GM12878 (cell line): ENCODE data around the gene NMBR. TPM values are rescaled to one million over a fixed set of nuclear protein-coding genes. Genes with fewer than 3 reads are reported as not detected.

Source experiments
- ATAC-seq: fragments of 200-7000 bp; cut with Tn5 transposase; 3 replicates; pipeline ENCODE4 v1.9.1; 2020; ENCODE audit warnings: mild to moderate bottlenecking, moderate library complexity
- BruUV-seq: library from RNA; stranded (reverse); fragments of 400-500 nt; replicated peaks from 2 replicates; lab custom pipeline; 2021; lab: Mats Ljungman, UMichigan
- CTCF ChIA-PET: fragments of 300-600 bp; sonication (Branson Sonifier 250); formaldehyde crosslinking; extraction: SDS; loops from one replicate; lab custom pipeline; 2021; ENCODE audit warnings: inconsistent platforms; lab: Yijun Ruan, JAX
- POLR2A ChIA-PET: fragments of 350-600 bp; formaldehyde crosslinking; extraction: SDS; loops from one replicate; lab custom pipeline; 2021; ENCODE audit warnings: inconsistent platforms; lab: Charles Lee
- RAD21 ChIA-PET: fragments of 300-600 bp; sonication (Branson Sonifier 250); formaldehyde crosslinking; loops from one replicate; lab custom pipeline; 2023; ENCODE audit warnings: antibody characterized with exemption; ENCODE audit not compliant: unreplicated experiment; lab: Charles Lee
- SMC1A ChIA-PET: fragments of 300-600 bp; sonication (Branson Sonifier 250); formaldehyde crosslinking; loops from one replicate; lab custom pipeline; 2023; ENCODE audit not compliant: unreplicated experiment, uncharacterized antibody; lab: Charles Lee
- DNase-seq: peaks from one replicate; pipeline ENCODE4 v3.0.0-alpha.2; 2011; ENCODE audit warnings: low read depth, low spot score
- FAIRE-seq: peaks from 3 replicates; lab custom pipeline; 2011; peaks lifted over from hg19 to GRCh38; lab: Jason Lieb, UNC
- H2AFZ ChIP-seq: 2 replicates; pipeline ENCODE4 v1.6.0; 2011; ENCODE audit warnings: low read depth, low read length, control low read depth; ENCODE audit not compliant: control insufficient read depth
- H3K27ac ChIP-seq: 2 replicates; pipeline ENCODE4 v1.5.1; 2011; ENCODE audit warnings: control low read depth; ENCODE audit not compliant: control insufficient read depth, insufficient read depth
- H3K27me3 ChIP-seq, 2 experiments: replicated peaks in 1 of 2; 2 replicates each; pipeline versions ENCODE4 v1.6.0 to v1.6.1; 2011; ENCODE audit warnings: low read length in 1 of 2; ENCODE audit not compliant: control insufficient read depth in 2 of 2, insufficient read depth in 2 of 2
- H3K36me3 ChIP-seq, 2 experiments: 2 replicates each; pipeline ENCODE4 v1.5.1; 2011; ENCODE audit warnings: low read length in 1 of 2; ENCODE audit not compliant: control insufficient read depth in 2 of 2, insufficient read depth in 2 of 2
- H3K4me1 ChIP-seq: 2 replicates; pipeline ENCODE4 v1.6.1; 2011; ENCODE audit warnings: mild to moderate bottlenecking, low read length, moderate library complexity, mixed read lengths; ENCODE audit not compliant: control insufficient read depth, insufficient read depth
- H3K4me2 ChIP-seq: 2 replicates; pipeline ENCODE4 v1.6.0; 2011; ENCODE audit warnings: control low read depth; ENCODE audit not compliant: control insufficient read depth, insufficient read depth
- H3K4me3 ChIP-seq: fragments of 200-600 bp; sonication (generic); 2 replicates; pipeline ENCODE4 v1.5.1; 2016
- H3K79me2 ChIP-seq: 2 replicates; pipeline ENCODE4 v1.6.0; 2011; ENCODE audit warnings: low read length; ENCODE audit not compliant: control insufficient read depth, insufficient read depth
- H3K9ac ChIP-seq: 2 replicates; pipeline ENCODE4 v1.8.0; 2011; ENCODE audit warnings: low read length, control low read depth, mixed read lengths; ENCODE audit not compliant: control insufficient read depth, insufficient read depth
- H3K9me3 ChIP-seq: replicated peaks from 3 replicates; pipeline ENCODE4 v1.5.1; 2011; ENCODE audit warnings: mild to moderate bottlenecking, low read length; ENCODE audit not compliant: control insufficient read depth, insufficient read depth
- H4K20me1 ChIP-seq: 2 replicates; pipeline ENCODE4 v1.6.0; 2011; ENCODE audit not compliant: control insufficient read depth, insufficient read depth
- BHLHE40 ChIP-seq, 2 experiments: fragments of 450-650 bp in 1 of 2; IDR thresholded peaks; 2 replicates each; pipeline ENCODE4 v1.6.1; 2011 to 2017; ENCODE audit warnings: low read depth in 2 of 2, borderline replicate concordance in 1 of 2, improper control_type of control experiment in 1 of 2, low read length in 1 of 2, mild to moderate bottlenecking in 1 of 2
- BMI1 ChIP-seq: fragments of 450-650 bp; IDR thresholded peaks from 2 replicates; pipeline ENCODE4 v1.6.1; 2016; ENCODE audit warnings: mild to moderate bottlenecking, moderate library complexity, borderline replicate concordance
- CHD4 ChIP-seq: fragments of 200-600 bp; sonication (generic); IDR thresholded peaks from 2 replicates; pipeline ENCODE4 v1.6.1; 2016; ENCODE audit warnings: mild to moderate bottlenecking
- FOXM1 ChIP-seq: IDR thresholded peaks from 2 replicates; pipeline ENCODE4 v1.6.1; 2012; ENCODE audit warnings: low read depth, mild to moderate bottlenecking, inconsistent platforms, low read length, moderate library complexity
- KLF5 ChIP-seq: fragments of 450-650 bp; IDR thresholded peaks from 2 replicates; pipeline ENCODE4 v1.6.1; 2014; ENCODE audit warnings: mild to moderate bottlenecking; ENCODE audit not compliant: partially characterized antibody
- LARP7 ChIP-seq: fragments of 450-650 bp; IDR thresholded peaks from 2 replicates; pipeline ENCODE4 v1.6.1; 2017; ENCODE audit warnings: mild to moderate bottlenecking
- SMAD5 ChIP-seq: IDR thresholded peaks from 2 replicates; pipeline ENCODE4 v1.6.1; 2016; ENCODE audit warnings: antibody characterized with exemption, low read depth
- SREBF2 ChIP-seq: IDR thresholded peaks from 2 replicates; pipeline ENCODE4 v1.6.1; 2012; ENCODE audit warnings: mild to moderate bottlenecking, low read length
- TCF12 ChIP-seq: IDR thresholded peaks from 2 replicates; pipeline ENCODE4 v1.6.1; 2011; ENCODE audit warnings: low read depth, mild to moderate bottlenecking, low read length
- TCF3 ChIP-seq: IDR thresholded peaks from 2 replicates; pipeline ENCODE4 v1.6.1; 2012; ENCODE audit warnings: low read depth, mild to moderate bottlenecking, low read length, borderline replicate concordance; ENCODE audit not compliant: insufficient read depth
- WGBS: methylation state at CpG from one replicate; pipeline ENCODE4 v1.1.6; 2016; ENCODE audit warnings: low lambda C conversion rate; ENCODE audit not compliant: insufficient replicate concordance, insufficient coverage; ENCODE audit errors: missing lambda C conversion rate; 5-methylcytosine and 5-hydroxymethylcytosine counted together
- in situ Hi-C: fragments of 300-500 bp; cut with MboI; formaldehyde crosslinking; loops from 9 replicates; pipeline ENCODE4 v1.14.3; 2018; ENCODE audit warnings: mixed read lengths
- intact Hi-C: fragments of 100-400 bp; cut with micrococcal nuclease; formaldehyde crosslinking; loops from one replicate; pipeline ENCODE4 v1.14.2; 2022; ENCODE audit not compliant: unreplicated experiment
- polyA plus RNA-seq, 11 experiments: library from polyadenylated mRNA; depleted of rRNA in 4 of 11; unstranded in 6 of 11; stranded (reverse) in 5 of 11; fragments of >200 nt; fragmentation: Nextera tagmentation in 4 of 11; fragmentation: Illumina TruSeq in 1 of 11; extraction: Ambion mirVana in 4 of 11; extraction: Trizol in 1 of 11; gene quantifications; 1 replicate in 1 of 11; 2 replicates in 10 of 11; pipeline versions ENCODE4 v1.2.1 to v1.2.3, GENCODE V29; 2011 to 2016; ENCODE audit warnings: inconsistent platforms in 2 of 11, missing spikeins in 2 of 11, low read depth in 1 of 11
- total RNA-seq, 4 experiments: library from RNA; depleted of rRNA in 3 of 4; stranded (reverse); fragments of >200 nt in 3 of 4; fragmentation: Illumina TruSeq in 1 of 4; extraction: Trizol in 1 of 4; gene quantifications; 2 replicates each; pipeline versions ENCODE4 v1.2.1 to v1.2.3, GENCODE V29; 2013 to 2021
- TF ChIP-seq, protein P1 (sequence below): IDR thresholded peaks from 2 replicates; pipeline ENCODE4 v1.6.1; 2012; ENCODE audit warnings: improper control_type of control experiment, low read depth, low read length; ENCODE audit not compliant: insufficient replicate concordance

The NMBR gene
- total and polyA plus RNA-seq, 10 of the 15 experiments (the other 5 are each of a cell fraction or from before 2014, with no cell fraction given) = not detected

DNA sequence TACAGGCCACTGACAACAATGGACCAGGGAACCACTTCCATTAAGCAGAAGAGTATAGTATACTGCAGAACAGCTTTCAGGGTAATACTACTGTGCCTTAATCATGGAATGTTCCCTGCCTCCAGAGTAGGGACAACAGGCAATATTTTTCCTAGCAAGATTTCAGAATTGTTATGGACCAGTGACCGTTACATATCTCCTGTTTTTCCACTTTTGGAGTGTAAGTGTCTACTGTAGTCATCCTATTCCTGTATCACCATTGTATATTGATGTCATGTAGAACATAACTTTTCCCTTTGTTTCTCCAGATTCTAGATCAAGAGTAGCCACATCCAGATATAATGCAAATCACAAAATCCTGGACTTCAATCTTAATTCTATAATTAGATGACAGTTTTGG lies 16.1 kb downstream of the NMBR start:
- H3K9me3 ChIP-seq = no peaks in the 10 kb centered on the region
- WGBS = 4% methylated on average over 1 of the region's 1 CpG

More for the DNA sequence above, 16.1 kb downstream of the NMBR start:
- CTCF ChIA-PET = no interaction called here
- no peaks in the 10 kb centered on the region for H3K4me1 ChIP-seq
- H2AFZ ChIP-seq = no peak overlapping the region
- POLR2A ChIA-PET = no interaction called here
- DNase-seq (no peak), FAIRE-seq (no peak), ATAC-seq (no peak)
- RAD21 ChIA-PET = no interaction called here
- H3K27ac ChIP-seq = no peak overlapping the region
- H3K4me3 ChIP-seq = no peak overlapping the region
- no peaks in the 10 kb centered on the region for H3K27me3 ChIP-seq
- H3K4me2 ChIP-seq = no peak overlapping the region
- H3K9ac ChIP-seq = no peak overlapping the region
- no peaks in the 10 kb centered on the region for H3K79me2 ChIP-seq
- SMC1A ChIA-PET = no interaction called here
- no TSS peak for BruUV-seq
- in situ Hi-C loops (no loop called here), intact Hi-C loops (no loop called here)
- H4K20me1 ChIP-seq = no peaks in the 10 kb centered on the region
- TF ChIP-seq SREBF2 (no peak), FOXM1 (no peak), TCF3 (no peak), BHLHE40 (IDR thresholded peaks at IDR 0.05; ENCODE audit: borderline replicate concordance in 1 of 2, low read depth in 2 of 2, low read length in 1 of 2) (no peak), CHD4 (no peak), LARP7 (no peak), SMAD5 (no peak), TCF12 (no peak), KLF5 (no peak), BMI1 (no peak)
- TF ChIP-seq, protein P1, sequence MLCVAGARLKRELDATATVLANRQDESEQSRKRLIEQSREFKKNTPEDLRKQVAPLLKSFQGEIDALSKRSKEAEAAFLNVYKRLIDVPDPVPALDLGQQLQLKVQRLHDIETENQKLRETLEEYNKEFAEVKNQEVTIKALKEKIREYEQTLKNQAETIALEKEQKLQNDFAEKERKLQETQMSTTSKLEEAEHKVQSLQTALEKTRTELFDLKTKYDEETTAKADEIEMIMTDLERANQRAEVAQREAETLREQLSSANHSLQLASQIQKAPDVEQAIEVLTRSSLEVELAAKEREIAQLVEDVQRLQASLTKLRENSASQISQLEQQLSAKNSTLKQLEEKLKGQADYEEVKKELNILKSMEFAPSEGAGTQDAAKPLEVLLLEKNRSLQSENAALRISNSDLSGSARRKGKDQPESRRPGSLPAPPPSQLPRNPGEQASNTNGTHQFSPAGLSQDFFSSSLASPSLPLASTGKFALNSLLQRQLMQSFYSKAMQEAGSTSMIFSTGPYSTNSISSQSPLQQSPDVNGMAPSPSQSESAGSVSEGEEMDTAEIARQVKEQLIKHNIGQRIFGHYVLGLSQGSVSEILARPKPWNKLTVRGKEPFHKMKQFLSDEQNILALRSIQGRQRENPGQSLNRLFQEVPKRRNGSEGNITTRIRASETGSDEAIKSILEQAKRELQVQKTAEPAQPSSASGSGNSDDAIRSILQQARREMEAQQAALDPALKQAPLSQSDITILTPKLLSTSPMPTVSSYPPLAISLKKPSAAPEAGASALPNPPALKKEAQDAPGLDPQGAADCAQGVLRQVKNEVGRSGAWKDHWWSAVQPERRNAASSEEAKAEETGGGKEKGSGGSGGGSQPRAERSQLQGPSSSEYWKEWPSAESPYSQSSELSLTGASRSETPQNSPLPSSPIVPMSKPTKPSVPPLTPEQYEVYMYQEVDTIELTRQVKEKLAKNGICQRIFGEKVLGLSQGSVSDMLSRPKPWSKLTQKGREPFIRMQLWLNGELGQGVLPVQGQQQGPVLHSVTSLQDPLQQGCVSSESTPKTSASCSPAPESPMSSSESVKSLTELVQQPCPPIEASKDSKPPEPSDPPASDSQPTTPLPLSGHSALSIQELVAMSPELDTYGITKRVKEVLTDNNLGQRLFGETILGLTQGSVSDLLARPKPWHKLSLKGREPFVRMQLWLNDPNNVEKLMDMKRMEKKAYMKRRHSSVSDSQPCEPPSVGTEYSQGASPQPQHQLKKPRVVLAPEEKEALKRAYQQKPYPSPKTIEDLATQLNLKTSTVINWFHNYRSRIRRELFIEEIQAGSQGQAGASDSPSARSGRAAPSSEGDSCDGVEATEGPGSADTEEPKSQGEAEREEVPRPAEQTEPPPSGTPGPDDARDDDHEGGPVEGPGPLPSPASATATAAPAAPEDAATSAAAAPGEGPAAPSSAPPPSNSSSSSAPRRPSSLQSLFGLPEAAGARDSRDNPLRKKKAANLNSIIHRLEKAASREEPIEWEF = no peak
- TF ChIP-seq, all 136 proteins: peak for 0
- H3K36me3 ChIP-seq = no peaks in the 10 kb centered on the region
